ENCODE results near the gene CAVIN2. TPM values are rescaled to one million over a fixed set of nuclear protein-coding genes. Genes with fewer than 3 reads are reported as not detected.
A peak's percentile ranks its signal among the peaks of the same experiment; 100 is the strongest.

The CAVIN2 gene
- total RNA-seq, 2 donors from 2014 or later = 6.1 to 204 TPM

- peaks cover 37% of the 10 kb centered on the region for H3K27me3 Mint-ChIP-seq
- H3K9me3 ChIP-seq (ENCODE audit: control insufficient read depth, low read length, poor library complexity, severe bottlenecking) = no peaks in the 10 kb centered on the region
- H3K4me3 Mint-ChIP-seq = no peak overlapping the region
- no peaks in the 10 kb centered on the region for H3K4me1 Mint-ChIP-seq
- H3K36me3 Mint-ChIP-seq (ENCODE audit: low read depth) = no peaks in the 10 kb centered on the region
- DNase-seq = no peak
- no peak for ATAC-seq
- H3K27ac Mint-ChIP-seq = no peak overlapping the region
Observed at GRCh38 chr2:191824398-191824797, 22.5 kb downstream of the CAVIN2 start.

- Mint-ChIP-seq H3K4me3 (no peak overlapping the region), H3K36me3 (ENCODE audit: low read depth) (no peaks in the 10 kb centered on the region), H3K4me1 (no peaks in the 10 kb centered on the region)
Observed at GRCh38 chr2:191821078-191821477, 25.8 kb downstream of the CAVIN2 start.

GRCh38 chr2:191818725-191819350, 28.1 kb downstream of the CAVIN2 start:
- ATAC-seq (no peak), DNase-seq (no peak)
- no peaks in the 10 kb centered on the region for H3K9me3 ChIP-seq (ENCODE audit: control insufficient read depth, low read length, poor library complexity, severe bottlenecking)
- Mint-ChIP-seq H3K36me3 (ENCODE audit: low read depth) (no peaks in the 10 kb centered on the region), H3K27me3 (peaks cover 63% of the 10 kb centered on the region), H3K4me1 (no peaks in the 10 kb centered on the region), H3K27ac (no peak overlapping the region), H3K4me3 (no peak overlapping the region)

More at GRCh38 chr2:191821078-191821477, 25.8 kb downstream of the CAVIN2 start:
- Mint-ChIP-seq H3K27ac (no peak overlapping the region), H3K27me3 (peaks cover 56% of the 10 kb centered on the region)
- H3K9me3 ChIP-seq (ENCODE audit: control insufficient read depth, low read length, poor library complexity, severe bottlenecking) = no peaks in the 10 kb centered on the region
- DNase-seq (no peak), ATAC-seq (no peak)

DNA sequence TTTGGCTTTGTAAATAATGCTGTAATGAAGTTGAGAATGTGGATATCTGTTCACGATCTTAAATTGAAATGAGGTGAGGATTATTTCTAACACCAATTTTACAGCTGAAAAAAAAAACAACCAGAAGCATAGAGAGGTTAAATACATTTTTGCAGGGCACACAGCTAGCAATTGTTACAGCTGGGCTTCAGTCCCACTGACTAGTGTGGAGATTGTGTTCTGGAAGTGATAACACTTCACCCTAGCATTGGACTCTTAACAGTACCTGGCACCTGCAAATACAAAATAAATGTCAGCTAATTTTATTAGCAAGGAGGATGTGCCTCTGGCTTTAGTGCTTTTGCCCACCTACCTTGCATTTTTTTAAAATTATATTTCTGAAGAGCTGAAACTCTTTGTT, 28.8 kb downstream of the CAVIN2 start:
- no peaks in the 10 kb centered on the region for H3K36me3 Mint-ChIP-seq (ENCODE audit: low read depth)
- H3K27ac Mint-ChIP-seq = no peak overlapping the region
- H3K4me1 Mint-ChIP-seq = no peaks in the 10 kb centered on the region
- peaks cover 70% of the 10 kb centered on the region for H3K27me3 Mint-ChIP-seq
- H3K9me3 ChIP-seq (ENCODE audit: control insufficient read depth, low read length, poor library complexity, severe bottlenecking) = no peaks in the 10 kb centered on the region
- H3K4me3 Mint-ChIP-seq = no peak overlapping the region
- no peak for DNase-seq
- no peak for ATAC-seq

- Mint-ChIP-seq H3K4me3 (no peak overlapping the region), H3K27me3 (peaks cover 59% of the 10 kb centered on the region), H3K27ac (no peak overlapping the region), H3K4me1 (peaks cover 2% of the 10 kb centered on the region), H3K36me3 (ENCODE audit: low read depth) (no peaks in the 10 kb centered on the region)
- no peak for DNase-seq
- no peaks in the 10 kb centered on the region for H3K9me3 ChIP-seq (ENCODE audit: control insufficient read depth, low read length, poor library complexity, severe bottlenecking)
- ATAC-seq = no peak
Observed at GRCh38 chr2:191815010-191815409, 31.9 kb downstream of the CAVIN2 start.

DNA sequence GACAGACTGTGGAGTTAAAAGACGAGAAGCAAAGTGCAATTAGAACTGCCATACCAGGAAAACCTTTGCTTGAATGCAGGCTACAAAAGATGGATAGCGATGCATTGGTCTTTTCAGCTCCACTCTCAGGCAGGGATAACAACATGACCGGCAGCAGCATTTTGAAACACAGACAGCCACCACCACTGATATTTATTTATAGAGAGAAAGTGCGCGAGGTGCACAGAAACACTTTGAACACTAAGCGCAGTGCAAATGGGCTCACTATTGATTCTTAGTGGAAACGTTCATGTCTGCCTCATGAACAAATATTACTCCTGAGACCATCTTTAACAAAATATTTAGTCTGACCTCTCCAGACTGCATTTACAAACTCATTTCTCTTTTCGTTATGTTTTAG, 32.9 kb downstream of the CAVIN2 start:
- peaks cover 57% of the 10 kb centered on the region for H3K27me3 Mint-ChIP-seq
- DNase-seq (no peak), ATAC-seq (no peak)
- H3K4me1 Mint-ChIP-seq = peaks cover 2% of the 10 kb centered on the region
- no peak overlapping the region for H3K27ac Mint-ChIP-seq
- H3K4me3 Mint-ChIP-seq = no peak overlapping the region
- no peaks in the 10 kb centered on the region for H3K36me3 Mint-ChIP-seq (ENCODE audit: low read depth)
- no peaks in the 10 kb centered on the region for H3K9me3 ChIP-seq (ENCODE audit: control insufficient read depth, low read length, poor library complexity, severe bottlenecking)

GRCh38 chr2:191811807-191812602, 34.9 kb downstream of the CAVIN2 start:
- DNase-seq (no peak), ATAC-seq (peak; percentile 42)
- no peak overlapping the region for H3K27ac Mint-ChIP-seq
- H3K36me3 Mint-ChIP-seq (ENCODE audit: low read depth) = no peaks in the 10 kb centered on the region
- H3K4me3 Mint-ChIP-seq = no peak overlapping the region
- H3K9me3 ChIP-seq (ENCODE audit: control insufficient read depth, low read length, poor library complexity, severe bottlenecking) = no peaks in the 10 kb centered on the region
- H3K27me3 Mint-ChIP-seq = peaks cover 41% of the 10 kb centered on the region
- peaks cover 2% of the 10 kb centered on the region for H3K4me1 Mint-ChIP-seq

DNA sequence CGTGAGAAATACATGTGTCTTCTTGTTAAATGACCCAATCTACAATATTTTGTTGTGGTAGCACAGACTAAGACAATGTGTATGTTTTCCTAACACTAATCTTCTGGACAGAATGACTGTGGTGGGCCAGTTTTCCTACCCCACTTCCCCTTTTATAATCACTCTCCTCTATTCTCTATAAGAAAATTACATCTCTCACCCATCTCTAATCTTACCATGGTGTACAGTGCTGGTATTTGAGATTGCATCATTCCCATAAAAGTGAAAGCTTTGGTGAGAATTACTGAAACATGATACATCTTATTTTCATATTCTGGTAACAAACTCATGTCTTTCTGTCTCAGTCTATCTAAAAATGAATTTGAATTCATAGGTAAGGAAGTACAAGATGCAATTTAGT, 40.5 kb downstream of the CAVIN2 start:
- ATAC-seq = no peak
- peaks cover 3% of the 10 kb centered on the region for H3K36me3 Mint-ChIP-seq (ENCODE audit: low read depth)
- H3K4me1 Mint-ChIP-seq = no peaks in the 10 kb centered on the region
- no peak overlapping the region for H3K27ac Mint-ChIP-seq
- H3K27me3 Mint-ChIP-seq = peaks cover 41% of the 10 kb centered on the region
- H3K4me3 Mint-ChIP-seq = no peak overlapping the region
- no peak for DNase-seq
- no peaks in the 10 kb centered on the region for H3K9me3 ChIP-seq (ENCODE audit: control insufficient read depth, low read length, poor library complexity, severe bottlenecking)

- DNase-seq = no peak
- ATAC-seq = no peak
- H3K36me3 Mint-ChIP-seq (ENCODE audit: low read depth) = peaks cover 3% of the 10 kb centered on the region
- H3K27ac Mint-ChIP-seq = no peak overlapping the region
- H3K4me1 Mint-ChIP-seq = no peaks in the 10 kb centered on the region
- H3K27me3 Mint-ChIP-seq = peaks cover 40% of the 10 kb centered on the region
- H3K4me3 Mint-ChIP-seq = no peak overlapping the region
- no peaks in the 10 kb centered on the region for H3K9me3 ChIP-seq (ENCODE audit: control insufficient read depth, low read length, poor library complexity, severe bottlenecking)
Observed at GRCh38 chr2:191804766-191805165, 42.1 kb downstream of the CAVIN2 start.

DNA sequence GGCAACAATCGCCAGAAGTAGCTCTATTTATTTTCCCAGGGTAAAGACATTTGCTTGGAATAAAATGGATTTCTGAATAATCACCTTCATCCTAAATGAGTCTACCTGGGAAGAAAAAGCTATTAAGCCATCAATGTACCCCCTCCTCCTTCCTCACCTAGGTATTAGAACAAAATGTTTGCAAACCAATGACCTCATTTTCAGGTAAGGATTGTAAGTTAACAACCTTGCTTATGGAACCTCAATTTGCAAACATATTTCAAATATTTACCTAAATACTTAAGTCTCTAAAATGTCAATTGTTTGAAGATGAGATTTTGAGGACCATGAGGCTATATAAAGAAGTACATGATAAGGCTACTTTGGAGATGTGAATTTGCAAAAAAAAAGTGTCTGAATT, 43.9 kb downstream of the CAVIN2 start:
- Mint-ChIP-seq H3K27ac (no peak overlapping the region), H3K36me3 (ENCODE audit: low read depth) (peaks cover 3% of the 10 kb centered on the region), H3K4me1 (no peaks in the 10 kb centered on the region), H3K4me3 (no peak overlapping the region), H3K27me3 (peaks cover 28% of the 10 kb centered on the region)
- ATAC-seq (no peak), DNase-seq (no peak)
- no peaks in the 10 kb centered on the region for H3K9me3 ChIP-seq (ENCODE audit: control insufficient read depth, low read length, poor library complexity, severe bottlenecking)

DNA sequence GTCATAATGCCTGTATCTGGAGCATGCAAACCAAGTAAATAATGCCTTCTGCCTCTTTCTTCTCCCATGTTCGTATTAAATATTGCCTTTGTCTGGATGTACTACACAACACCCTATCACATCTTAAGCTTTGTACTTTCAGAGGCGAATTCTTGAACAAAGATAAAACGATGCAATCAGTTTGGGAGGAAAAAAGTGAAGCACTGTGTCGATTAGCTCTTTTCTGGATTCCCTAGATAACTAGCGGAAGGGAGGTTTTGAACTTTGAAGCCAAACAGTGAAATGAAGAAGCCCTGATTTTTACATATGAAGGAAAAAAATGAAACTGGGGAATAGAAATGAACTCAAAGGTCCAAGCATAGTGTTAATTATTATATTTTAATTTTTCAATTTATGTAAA, 44.7 kb downstream of the CAVIN2 start:
- H3K4me3 Mint-ChIP-seq = no peak overlapping the region
- peaks cover 28% of the 10 kb centered on the region for H3K27me3 Mint-ChIP-seq
- ATAC-seq = no peak
- H3K27ac Mint-ChIP-seq = no peak overlapping the region
- H3K36me3 Mint-ChIP-seq (ENCODE audit: low read depth) = peaks cover 3% of the 10 kb centered on the region
- no peaks in the 10 kb centered on the region for H3K9me3 ChIP-seq (ENCODE audit: control insufficient read depth, low read length, poor library complexity, severe bottlenecking)
- no peaks in the 10 kb centered on the region for H3K4me1 Mint-ChIP-seq
- no peak for DNase-seq

DNA sequence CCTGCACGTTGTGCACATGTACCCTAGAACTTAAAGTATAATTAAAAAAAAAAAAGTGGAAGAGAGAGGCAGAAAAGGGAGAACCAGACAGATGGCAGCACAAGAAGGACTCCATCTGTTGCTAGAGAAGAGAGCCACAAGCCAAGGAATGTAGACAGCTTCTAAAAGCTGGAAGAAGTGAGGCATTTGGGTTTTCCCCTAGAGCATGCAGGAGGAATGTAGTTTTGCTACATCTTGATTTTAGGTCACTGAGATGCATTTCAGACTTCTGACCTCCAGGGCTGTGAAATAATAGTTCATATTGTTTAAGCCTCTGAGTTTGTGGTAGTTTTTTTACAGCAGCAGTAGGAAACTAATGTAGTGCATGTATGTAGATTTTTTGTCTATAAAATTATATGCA, 46.0 kb downstream of the CAVIN2 start:
- Mint-ChIP-seq H3K36me3 (ENCODE audit: low read depth) (peaks cover 3% of the 10 kb centered on the region), H3K27ac (no peak overlapping the region), H3K27me3 (peaks cover 29% of the 10 kb centered on the region), H3K4me3 (no peak overlapping the region), H3K4me1 (no peaks in the 10 kb centered on the region)
- no peaks in the 10 kb centered on the region for H3K9me3 ChIP-seq (ENCODE audit: control insufficient read depth, low read length, poor library complexity, severe bottlenecking)
- ATAC-seq (no peak), DNase-seq (no peak)

- DNase-seq = no peak
- no peaks in the 10 kb centered on the region for H3K9me3 ChIP-seq (ENCODE audit: control insufficient read depth, low read length, poor library complexity, severe bottlenecking)
- Mint-ChIP-seq H3K36me3 (ENCODE audit: low read depth) (no peaks in the 10 kb centered on the region), H3K27ac (no peak overlapping the region), H3K27me3 (peaks cover 24% of the 10 kb centered on the region), H3K4me3 (no peak overlapping the region), H3K4me1 (no peaks in the 10 kb centered on the region)
- ATAC-seq = no peak
Observed at GRCh38 chr2:191799526-191799925, 47.4 kb downstream of the CAVIN2 start.
